Islet precursor cell (in vitro differentiated cells): ENCODE measurements around the gene C10orf67.
"Not testable (repeated sequence)": the region's sequence is repeated elsewhere in the genome, so short reads cannot be mapped to it uniquely, and the experiment has no call there.

Source experiments
- DNase-seq: peaks from one replicate; pipeline ENCODE4 v3.0.0-alpha.2; 2018

The C10orf67 gene

DNA sequence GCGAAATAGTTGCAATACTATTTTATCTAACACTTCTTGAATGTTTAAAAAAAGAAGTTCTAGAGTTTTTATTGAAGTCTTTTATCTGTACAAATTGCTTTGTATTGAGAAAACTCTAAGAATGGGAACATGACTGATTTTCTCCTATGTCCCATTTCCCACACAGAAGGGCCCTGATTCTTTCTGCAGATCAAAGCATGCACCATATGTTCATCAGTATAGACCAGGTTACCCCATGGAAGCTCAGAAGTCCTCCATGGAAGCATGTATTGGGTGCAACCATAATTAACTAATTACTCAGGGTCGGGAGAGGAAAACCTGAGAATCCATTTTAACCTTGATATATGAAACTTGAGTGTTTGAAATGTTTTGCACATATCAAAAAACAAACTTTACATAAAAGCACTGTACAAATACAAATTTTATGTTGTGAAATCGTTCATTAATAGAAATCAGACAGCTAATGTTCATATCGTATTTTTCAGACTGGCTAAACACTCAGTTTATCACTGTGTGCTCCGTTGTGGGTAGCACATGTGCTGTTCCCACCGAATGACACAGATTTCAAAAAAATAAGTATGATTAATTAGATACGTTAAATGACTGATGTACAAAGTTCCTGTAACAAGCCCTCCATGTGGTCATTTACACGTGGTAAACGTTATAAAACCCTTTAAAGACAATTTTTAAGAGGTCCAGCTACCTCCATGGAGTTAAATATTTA, 81.0 kb downstream of the C10orf67 start:
- DNase-seq, result no peak

DNA sequence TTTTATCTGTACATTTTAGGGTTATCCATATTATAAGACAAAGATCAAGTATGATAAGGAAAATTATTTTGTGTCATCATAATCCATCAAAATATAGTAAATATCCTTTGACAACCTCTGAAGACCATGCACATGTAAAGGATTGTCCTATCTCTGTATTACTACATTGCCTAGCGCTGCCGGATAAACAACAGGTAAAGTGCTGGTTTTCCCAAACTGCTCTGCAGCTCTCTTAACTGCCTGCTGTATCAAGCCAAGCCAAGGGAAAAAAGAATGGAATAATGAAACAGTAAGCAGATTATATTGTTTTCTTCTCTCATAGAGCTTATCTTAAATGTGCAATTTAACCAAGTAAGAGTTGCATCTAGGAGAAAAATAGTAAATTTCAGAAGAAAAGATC, 81.7 kb downstream of the C10orf67 start:
- no peak for DNase-seq

DNA sequence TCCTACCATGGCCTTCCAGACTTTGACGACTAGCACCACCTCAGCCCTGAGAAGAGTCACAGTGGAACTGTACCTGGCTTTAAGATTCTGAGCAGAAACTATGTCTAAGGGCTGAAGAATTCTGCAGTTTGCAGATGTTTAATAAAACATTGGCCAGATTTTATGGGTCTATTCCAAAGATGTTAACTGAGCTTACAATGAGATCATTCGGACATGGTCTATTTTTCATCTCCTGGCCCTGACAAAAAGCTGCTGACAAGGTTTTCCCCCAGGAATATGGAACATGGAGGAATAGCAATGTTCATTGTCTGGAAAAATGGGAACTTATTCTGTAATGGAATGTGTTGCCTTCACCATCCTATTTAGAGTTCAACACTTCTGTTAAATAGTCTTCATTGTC, 86.1 kb downstream of the C10orf67 start:
- no peak for DNase-seq

DNA sequence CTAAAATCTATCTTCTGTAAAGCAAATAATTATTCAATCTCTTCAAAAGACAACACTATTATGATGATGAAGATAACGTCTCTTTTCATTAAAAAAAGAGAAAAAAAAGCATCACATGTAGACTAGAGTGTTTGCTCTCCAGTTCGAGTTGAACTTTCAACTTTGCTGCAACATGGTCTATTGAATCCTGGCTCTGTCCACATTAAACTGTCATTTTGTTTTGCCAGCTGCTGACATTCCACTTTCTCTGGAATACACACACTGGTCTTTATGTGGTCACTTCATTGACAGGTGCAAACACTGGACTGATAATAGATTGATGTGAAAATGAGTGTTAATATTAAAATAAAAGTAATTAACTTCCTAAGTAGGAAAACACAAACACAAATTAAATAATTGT, 90.8 kb downstream of the C10orf67 start:
- no peak for DNase-seq

- not testable (repeated sequence) for DNase-seq
These were observed 91.7 kb downstream of the C10orf67 start for GRCh38 chr10:23252859-23253258.

DNA sequence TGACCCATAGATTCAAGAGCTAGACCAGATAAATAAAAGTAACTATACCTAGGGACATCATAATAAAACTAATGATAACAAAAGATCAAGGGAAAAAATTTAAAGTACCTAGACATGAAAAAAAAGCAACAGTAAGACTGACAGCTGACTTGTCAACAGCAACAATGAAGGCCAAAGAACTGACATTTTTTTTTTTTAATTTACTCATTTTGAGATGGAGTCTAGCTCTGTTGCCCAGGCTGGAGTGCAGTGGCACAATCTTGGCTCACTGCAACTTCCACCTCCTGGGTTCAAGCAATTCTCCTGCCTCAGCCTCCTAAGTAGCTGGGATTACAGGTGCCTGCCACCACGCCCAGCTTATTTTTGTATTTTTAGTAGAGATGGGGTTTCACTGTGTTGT, 102.8 kb downstream of the C10orf67 start:
- not testable (repeated sequence) for DNase-seq

DNA sequence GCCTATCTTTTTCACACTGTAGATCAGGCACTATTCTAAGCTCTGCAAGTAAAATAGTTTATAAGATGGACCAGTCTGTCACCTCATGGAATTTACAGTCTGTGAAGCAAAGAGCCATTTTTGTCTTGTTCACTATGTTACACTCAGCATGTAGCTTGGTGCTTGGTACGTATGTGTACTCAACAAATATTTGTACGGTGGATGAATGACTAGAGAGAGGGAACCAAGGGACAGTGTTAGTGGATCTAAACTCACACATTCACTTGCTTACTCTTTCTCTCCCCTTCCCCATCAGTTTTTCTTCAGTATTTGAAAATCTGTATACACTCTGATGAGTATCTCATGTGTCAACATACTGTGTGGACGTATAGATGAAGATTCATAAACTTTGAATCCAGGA, 106.6 kb downstream of the C10orf67 start:
- no peak for DNase-seq

DNA sequence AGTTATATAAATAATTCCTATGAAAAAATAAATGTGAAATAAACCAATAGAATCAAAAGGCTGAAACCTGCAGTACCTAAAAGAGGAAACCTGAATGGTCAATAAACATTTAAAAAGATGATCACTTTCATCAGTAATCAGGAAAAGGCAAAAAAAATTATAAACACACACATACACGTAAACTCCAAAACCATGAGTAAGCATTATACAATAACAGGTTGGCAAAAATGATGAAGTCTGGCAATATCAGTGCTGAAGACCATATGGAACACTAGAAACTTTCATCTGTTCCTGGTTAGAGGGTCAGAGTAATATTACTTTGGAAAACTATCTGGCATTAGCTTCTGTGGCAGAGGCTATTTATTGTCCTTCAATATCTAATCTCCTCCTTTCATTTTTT, 114.0 kb downstream of the C10orf67 start:
- DNase-seq, result no peak

DNA sequence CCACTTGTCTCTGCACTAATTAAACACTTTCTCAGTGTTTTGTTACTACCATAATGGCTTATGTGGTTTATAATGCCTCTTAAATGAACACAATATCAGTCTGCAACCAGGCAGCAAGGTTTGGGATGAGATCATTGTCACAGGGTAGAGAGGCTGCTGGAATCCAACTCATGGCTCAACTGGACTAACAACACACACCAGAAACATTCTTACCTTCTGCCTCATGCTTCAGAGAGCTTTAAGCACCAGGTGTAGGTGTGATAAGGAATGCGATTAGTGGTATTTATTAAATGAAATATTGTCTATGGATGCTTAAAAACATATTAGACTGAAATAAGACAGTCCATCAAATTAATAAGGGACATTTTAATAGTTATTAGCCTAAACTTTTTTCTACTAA, 127.1 kb downstream of the C10orf67 start:
- no peak for DNase-seq

DNA sequence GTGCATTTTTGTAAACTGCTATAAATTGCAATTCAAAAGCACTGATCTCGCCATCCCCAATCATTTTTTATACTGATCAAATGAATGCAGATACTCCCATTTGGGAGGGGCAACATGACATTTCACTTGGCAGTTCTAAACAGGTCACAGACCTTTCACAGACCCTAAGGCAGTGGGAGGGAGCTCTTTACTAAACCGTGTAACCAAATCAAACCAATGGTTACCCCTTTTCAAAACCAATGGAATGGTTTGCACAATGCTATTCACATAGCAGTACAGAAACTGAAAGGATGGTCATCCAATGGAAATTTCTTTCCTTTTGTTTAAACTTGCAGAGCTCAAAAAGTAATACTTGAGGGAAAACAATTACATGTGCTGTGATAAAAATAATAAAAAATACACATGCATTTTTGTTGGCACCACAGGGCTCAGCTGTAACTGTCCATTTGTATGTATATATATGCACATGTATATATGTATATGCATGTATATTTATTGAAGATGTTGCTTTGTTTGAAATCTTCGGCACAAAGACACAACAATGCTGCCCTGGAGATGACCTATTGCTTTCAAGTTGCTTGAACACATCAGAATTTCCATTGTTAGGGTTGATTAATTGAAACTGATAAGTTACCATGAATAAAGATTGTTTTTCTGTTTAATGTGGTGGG, 138.5 kb downstream of the C10orf67 start:
- no peak for DNase-seq

DNA sequence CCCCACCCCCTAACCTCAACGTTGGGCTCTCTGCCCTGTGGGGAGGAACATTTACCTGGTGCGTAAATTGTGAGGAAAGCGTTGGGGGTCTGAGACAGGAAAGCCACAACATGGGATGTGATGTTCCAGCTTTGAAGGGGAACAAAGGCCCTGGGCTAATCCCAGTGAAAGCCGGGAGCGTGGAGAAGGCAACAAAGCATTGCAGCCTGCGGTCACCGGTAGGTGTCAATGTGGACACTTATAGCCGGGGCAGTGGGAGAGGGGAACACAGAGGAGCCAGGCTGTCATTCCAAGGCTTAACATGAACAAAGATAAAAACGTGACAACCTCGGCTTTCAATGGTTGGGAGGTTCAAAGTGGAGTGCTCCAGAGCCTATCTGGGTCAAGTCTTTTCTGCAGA, 139.8 kb downstream of the C10orf67 start:
- no peak for DNase-seq

DNA sequence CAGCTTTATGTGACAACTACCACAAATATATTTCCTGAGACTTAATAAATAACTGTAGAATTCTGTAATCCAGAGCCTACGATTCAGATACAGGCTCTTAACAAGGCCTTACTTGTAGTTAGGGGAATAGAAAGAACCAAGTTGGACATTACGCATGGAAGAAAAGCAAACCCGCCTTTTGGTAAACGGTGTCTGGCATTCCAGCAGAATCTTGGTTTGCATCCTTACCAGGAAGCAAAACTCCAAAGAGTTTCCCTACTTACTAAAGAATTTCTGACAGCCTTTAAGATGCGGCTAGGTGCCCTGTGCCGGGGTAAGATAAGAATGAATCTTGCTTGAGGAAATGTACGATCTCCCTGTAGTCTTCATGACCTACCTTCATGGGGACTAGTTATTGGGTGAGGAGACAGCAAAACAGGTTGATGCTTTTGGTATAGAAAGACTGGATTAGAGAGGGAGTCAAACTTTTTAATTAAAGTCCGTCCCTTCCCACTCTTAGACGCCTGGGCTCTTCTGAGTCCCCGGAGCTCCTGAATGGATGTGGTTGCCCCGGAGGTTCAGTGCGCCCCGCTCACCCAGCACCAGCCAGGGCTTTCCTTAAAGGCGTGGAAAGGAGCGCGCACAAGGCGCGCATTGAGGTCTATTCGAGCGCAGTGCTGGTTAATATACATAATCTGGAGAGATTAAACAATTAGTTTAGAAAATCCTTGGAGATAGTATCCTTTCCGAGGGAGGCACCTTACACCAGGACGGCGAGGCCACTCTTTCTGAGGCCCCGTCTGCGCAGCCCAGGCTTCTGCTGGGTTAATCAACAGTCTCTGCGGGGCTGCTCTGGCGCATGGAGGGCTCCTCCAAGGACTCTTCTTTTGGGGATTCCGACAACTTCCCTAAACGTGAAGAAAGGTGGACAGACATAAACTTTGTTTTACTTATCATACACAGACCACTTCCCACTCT, 140.9 kb downstream of the C10orf67 start:
- DNase-seq, result no peak

- no peak for DNase-seq
These were observed 141.8 kb downstream of the C10orf67 start for GRCh38 chr10:23202779-23203178.

- DNase-seq, result no peak
These were observed 142.8 kb downstream of the C10orf67 start for GRCh38 chr10:23201837-23202236.

- DNase-seq, result no peak
These were observed 143.5 kb downstream of the C10orf67 start for GRCh38 chr10:23200997-23201652.

GRCh38 chr10:23200586-23200985, 144.0 kb downstream of the C10orf67 start:
- DNase-seq, result no peak

GRCh38 chr10:23199768-23200511, 144.7 kb downstream of the C10orf67 start:
- DNase-seq, result no peak

DNA sequence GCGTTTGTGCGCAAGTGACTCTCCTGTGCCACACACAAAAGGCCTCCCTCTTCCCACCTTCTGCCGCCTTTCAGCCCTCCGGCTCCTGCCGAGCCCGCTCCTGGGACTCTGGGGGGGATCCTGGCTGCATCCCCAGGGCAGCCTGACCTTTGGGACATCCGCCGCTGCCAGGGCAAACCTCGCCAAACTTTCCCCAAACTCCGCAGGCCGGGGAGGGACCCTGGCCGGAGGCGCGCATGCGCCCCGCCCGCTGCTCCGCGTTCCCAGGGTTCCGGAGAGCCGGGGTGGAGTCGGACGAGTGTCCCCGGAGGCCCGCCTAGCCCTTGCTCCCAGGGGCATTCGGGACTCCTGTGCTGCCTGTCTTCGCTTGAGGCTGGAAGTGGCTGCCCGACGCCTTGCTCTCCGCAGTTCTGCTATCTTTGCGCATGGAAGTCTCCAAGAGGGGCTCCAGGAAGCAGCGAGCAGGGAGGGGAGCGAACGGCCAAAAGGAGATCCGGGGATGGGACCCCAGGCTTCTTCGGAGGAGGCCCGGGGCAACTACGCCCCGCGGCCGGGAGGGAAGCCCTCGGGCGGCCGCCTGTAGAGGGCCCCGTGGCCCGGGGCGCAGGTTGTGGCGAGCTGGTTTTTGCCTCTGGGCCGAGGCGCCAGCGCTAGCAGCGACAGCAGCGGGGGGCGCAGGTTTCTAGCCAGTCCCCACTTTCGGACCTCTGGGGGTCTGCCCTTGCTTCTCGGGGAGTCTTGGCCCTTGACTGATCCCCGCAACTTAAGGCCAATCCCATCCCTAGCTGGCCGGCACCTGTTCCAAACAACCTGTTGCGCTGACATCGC, 145.4 kb downstream of the C10orf67 start:
- peak; percentile 69 for DNase-seq

- DNase-seq, result no peak
These were observed 146.0 kb downstream of the C10orf67 start for GRCh38 chr10:23198610-23198939.

- DNase-seq, result no peak
These were observed 147.2 kb downstream of the C10orf67 start for GRCh38 chr10:23197416-23197861.

DNA sequence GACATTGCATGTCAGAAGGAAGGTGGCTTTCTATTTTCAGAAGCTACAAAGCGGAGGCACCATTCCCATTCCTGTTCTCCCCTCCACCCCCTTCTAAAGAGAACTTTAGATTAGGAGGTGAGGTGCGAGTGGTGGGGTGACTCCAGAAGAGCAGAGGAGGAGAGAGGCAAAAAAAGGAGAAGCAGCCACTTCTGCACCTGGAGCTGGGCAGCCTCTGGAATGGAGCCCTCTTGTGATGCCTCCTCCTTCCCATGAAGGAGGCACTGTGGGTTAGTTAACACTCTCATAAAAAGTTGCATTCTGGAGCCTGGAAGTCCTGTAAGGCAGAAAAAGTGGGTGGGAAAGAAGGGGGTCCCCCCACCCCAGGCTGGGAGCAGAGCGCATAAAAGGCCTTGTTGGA, 147.7 kb downstream of the C10orf67 start:
- no peak for DNase-seq
